Neural cell (in vitro differentiated cells): Measurements from ENCODE around the gene OR6X1.

Source experiments
- EZH2 ChIP-seq: fragments of 200-600, 300-800 bp; shearing (Covaris generic), sonication (generic); IDR thresholded peaks from 2 replicates; pipeline ENCODE4 v1.6.1; 2014; ENCODE audit warnings: antibody characterized with exemption, low read length, borderline replicate concordance, mild to moderate bottlenecking; ENCODE audit not compliant: insufficient read depth, poor library complexity, severe bottlenecking
- POLR2AphosphoS5 ChIP-seq: IDR thresholded peaks from 2 replicates; pipeline ENCODE4 v1.6.1; 2012
- TF ChIP-seq, protein P1 (sequence below): fragments of 450-650 bp; IDR thresholded peaks from 2 replicates; pipeline ENCODE4 v1.5.1; 2014; ENCODE audit warnings: antibody characterized with exemption, mild to moderate bottlenecking, moderate library complexity; ENCODE audit not compliant: poor library complexity, severe bottlenecking
- TF ChIP-seq, protein P2 (sequence below): IDR thresholded peaks from 2 replicates; pipeline ENCODE4 v1.6.1; 2012; ENCODE audit warnings: borderline replicate concordance

DNA sequence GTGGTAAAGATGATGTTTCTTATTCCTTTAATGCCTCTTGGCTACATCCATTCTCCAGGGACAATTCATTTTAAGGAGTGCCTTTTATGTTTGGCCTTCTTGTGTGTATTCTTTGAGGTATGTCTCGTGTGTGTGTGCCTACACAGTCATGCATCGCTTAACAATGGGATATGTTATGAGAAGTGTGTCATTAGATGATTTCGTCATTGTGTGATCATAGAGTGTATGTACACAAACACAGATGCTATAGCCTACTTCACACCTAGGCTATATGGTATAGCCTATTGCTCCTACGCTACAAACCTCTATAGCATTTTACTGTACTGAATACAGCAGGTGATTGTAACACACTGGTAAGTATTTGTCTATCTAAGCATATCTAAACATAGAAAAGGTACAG, 35.8 kb downstream of the OR6X1 start:
- TF ChIP-seq EZH2 (no peak), POLR2AphosphoS5 (no peak)
- TF ChIP-seq, protein P1, sequence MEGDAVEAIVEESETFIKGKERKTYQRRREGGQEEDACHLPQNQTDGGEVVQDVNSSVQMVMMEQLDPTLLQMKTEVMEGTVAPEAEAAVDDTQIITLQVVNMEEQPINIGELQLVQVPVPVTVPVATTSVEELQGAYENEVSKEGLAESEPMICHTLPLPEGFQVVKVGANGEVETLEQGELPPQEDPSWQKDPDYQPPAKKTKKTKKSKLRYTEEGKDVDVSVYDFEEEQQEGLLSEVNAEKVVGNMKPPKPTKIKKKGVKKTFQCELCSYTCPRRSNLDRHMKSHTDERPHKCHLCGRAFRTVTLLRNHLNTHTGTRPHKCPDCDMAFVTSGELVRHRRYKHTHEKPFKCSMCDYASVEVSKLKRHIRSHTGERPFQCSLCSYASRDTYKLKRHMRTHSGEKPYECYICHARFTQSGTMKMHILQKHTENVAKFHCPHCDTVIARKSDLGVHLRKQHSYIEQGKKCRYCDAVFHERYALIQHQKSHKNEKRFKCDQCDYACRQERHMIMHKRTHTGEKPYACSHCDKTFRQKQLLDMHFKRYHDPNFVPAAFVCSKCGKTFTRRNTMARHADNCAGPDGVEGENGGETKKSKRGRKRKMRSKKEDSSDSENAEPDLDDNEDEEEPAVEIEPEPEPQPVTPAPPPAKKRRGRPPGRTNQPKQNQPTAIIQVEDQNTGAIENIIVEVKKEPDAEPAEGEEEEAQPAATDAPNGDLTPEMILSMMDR = no peak
- TF ChIP-seq, protein P2, sequence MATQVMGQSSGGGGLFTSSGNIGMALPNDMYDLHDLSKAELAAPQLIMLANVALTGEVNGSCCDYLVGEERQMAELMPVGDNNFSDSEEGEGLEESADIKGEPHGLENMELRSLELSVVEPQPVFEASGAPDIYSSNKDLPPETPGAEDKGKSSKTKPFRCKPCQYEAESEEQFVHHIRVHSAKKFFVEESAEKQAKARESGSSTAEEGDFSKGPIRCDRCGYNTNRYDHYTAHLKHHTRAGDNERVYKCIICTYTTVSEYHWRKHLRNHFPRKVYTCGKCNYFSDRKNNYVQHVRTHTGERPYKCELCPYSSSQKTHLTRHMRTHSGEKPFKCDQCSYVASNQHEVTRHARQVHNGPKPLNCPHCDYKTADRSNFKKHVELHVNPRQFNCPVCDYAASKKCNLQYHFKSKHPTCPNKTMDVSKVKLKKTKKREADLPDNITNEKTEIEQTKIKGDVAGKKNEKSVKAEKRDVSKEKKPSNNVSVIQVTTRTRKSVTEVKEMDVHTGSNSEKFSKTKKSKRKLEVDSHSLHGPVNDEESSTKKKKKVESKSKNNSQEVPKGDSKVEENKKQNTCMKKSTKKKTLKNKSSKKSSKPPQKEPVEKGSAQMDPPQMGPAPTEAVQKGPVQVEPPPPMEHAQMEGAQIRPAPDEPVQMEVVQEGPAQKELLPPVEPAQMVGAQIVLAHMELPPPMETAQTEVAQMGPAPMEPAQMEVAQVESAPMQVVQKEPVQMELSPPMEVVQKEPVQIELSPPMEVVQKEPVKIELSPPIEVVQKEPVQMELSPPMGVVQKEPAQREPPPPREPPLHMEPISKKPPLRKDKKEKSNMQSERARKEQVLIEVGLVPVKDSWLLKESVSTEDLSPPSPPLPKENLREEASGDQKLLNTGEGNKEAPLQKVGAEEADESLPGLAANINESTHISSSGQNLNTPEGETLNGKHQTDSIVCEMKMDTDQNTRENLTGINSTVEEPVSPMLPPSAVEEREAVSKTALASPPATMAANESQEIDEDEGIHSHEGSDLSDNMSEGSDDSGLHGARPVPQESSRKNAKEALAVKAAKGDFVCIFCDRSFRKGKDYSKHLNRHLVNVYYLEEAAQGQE = no peak
